ENCODE results near the gene IQSEC2.

Gene IQSEC2

DNA sequence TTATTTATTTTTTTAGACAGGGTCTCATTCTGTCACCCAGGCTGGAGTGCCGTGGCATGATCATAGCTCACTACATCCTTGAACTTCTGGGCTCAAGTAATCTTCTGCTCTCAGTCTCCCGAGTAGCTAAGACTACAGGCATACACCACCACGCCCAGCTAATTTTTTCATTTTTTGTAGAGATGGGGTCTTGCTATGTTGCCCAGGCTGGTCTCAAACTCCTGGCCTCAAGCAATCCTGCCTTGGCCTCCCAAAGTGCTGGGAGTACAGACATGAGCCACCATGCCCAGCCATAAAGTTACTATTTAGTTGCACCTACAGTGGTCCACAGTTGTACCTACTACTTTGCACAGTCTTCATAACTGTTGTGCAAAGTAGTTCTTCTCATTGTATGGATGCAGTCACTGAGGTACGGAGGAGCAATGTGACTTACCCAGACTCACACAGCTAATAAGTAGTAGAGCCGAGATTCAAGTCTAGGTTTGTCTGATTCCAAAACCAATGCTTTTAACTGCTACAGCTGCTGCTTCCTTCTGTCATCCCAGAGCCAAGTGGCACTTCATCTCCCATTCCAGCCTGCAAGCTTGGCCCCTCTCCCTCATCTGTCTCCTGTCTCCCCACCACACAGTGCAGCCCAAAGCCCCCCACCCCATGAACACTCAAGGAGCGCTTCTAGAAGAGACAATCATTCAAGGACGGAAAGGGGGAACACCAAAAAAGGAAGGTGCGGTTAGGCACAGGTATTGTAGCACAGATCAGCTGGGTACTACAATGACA lies 24.0 kb upstream of the IQSEC2 start:
- DNase-seq (ENCODE audit: low read depth in 2 of 3, low spot score in 2 of 3), result no peak

DNA sequence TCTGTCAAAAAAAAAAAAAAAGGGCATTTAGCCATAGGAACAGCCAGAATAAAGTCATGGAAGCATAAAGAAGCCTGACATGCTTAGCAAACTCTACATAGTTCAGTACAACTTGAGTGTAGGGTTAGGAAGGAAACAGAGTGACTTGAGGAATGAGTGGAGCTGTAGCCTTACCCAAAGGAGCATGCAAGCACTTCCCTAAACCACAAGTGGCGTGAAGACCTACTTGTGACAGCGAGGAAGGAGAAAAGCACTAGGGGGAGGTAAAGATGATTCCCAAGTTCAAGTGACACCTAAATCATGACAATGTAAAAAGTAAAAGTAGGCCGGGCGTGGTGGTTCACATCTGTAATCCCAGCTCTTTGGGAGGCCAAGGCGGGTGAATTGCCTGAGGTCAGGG lies 21.8 kb upstream of the IQSEC2 start:
- no peak for DNase-seq (ENCODE audit: low read depth in 2 of 3, low spot score in 2 of 3)

DNA sequence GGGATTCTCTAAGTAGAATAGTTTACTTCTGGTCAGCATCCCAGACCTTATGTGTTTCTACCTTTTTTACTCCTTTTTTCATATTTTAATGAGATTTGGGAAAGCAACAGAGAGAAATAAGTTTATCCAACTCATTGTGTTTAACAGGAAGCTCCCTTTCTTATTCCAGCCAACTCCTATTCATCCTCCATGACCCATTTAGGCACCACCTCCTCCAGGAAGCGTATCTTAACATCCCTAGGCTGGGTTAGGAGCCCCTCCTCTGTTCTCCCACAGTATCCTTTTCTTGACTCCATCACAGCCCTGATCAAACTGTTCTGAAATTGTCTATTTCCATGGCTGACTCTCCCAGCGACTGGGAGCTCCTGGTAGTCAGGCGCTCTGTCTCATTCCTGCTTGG lies 18.8 kb upstream of the IQSEC2 start:
- no peak for DNase-seq (ENCODE audit: low read depth in 2 of 3, low spot score in 2 of 3)

DNA sequence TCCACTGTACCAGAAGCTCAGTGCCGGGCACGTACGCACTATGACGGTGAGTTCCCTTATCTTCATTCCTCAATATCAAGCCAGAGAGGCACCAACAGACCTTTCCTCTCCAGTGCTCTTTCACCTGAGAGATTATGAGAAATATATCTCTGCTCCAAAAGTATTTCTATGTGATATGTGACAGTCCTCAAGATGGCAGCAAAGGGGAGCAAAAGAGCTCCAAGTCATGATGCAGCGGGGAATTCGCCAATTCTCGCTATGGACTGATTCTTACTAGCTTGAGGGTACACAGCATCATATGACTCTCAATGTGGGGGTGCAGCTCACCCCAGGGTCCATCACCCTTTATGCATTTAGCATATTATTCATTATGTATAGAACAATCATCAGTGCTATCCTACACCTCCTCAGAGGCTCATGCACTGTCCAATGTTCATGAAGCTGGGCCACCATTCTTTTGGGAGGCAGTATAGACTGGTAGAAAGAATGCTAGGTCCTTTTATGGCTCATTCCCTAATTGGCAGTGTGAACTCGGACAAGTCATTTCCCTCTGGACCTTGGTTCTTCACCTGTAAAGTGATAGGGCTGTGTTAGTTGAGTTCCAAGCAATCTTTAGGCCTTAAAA lies 12.8 kb upstream of the IQSEC2 start:
- no peak for DNase-seq (ENCODE audit: low read depth in 2 of 3, low spot score in 2 of 3)

DNA sequence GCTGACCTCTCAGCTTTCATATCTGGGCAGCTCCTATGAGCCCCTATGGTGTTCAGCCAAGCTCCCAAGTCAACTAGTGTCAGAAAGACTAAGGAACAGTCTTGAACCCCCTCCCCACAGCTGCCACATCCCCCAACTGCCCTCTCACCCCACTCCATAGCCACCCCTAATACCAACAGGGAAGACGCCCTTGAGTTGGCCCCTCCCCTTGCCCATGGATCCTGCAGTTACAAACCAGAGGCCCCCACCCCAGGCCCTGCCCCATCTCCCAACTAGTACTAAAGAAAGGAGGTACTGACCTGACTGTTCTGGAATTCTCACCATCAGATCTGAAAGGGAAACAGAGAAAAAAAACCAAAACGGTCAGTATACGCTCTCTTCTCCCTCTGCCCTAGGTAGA lies 10.2 kb upstream of the IQSEC2 start:
- no peak for DNase-seq (ENCODE audit: low read depth in 2 of 3, low spot score in 2 of 3)

DNA sequence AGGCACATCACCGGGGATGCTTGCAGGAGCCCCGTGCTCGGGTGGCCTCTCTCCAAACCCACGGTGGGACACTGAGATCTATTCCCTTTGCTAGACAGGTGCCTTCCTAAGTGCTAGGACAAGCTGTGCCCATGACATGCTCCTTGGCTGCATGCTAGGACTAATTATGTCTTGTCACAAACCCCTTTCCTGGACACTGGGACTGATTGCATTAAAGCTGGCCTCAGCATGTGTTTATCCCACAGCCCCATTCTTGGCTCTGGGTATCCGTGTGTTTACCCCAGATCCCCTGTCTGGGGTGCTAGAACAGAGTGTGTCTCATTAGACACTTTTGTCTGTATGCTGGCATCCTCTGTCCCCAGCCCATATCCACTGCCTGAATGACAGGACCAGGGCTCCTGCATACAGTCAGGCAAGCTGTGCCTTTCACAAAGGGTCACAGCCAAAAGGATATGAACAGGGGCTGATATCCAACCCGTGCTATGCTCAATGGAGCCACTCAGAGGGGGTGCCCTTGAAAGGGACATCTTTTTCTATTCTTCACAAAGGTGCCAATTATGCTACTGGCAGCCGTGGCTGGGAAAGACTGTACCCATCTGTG lies 9.2 kb upstream of the IQSEC2 start:
- DNase-seq (ENCODE audit: low read depth in 2 of 3, low spot score in 2 of 3), result no peak

DNA sequence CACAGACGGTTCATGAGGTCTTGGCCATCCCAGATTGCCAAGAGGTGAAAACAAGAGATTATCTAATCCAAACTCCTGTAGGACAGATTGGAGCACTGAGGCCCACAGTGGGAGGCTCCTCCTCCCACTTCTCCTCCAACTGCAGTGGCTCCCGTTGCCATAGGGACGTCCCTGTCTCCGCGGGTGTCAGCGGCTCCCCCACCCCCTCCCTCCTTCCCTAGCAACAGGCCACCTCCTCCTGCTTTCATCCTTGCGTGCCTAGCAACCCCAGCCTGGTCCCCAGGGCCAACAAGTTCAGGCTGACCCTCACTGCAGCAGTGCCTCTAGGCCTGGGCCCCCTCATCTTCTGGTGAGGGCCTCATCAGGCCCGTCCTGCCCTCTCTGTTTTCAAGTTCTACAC lies 6.8 kb upstream of the IQSEC2 start:
- no peak for DNase-seq (ENCODE audit: low read depth in 2 of 3, low spot score in 2 of 3)

DNA sequence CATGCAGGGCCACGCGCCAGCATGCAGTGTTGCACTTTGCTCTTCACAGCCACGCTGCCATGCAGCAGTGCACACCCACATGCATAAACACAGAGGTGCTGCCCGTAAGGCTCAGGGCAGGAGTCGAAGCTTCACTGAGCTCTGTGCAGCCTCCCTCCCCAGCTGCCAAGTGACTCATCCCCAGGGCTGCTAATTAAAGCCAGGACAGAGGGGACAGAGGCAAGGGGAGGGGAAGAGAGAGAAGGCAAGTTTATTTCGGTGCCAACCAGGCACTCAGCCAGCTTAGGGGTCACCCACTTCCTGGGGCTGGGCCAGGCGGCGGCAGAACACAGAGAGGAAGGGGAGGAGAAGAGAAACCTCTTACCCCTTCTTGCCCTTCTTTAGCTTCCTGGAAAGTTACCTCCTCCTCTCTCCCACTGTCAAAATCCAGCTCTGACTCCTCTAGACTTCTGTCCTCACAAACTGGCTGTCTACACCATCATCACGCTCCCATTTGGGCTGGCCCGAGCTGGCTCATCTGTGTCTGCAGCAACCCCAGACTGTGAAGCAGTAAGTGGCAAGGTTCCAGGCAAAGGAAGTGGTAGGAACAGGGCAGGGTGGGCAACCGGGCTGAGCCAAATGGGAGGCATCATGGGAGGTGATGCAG lies 6.2 kb upstream of the IQSEC2 start:
- DNase-seq (ENCODE audit: low read depth in 2 of 3, low spot score in 2 of 3), result no peak

DNA sequence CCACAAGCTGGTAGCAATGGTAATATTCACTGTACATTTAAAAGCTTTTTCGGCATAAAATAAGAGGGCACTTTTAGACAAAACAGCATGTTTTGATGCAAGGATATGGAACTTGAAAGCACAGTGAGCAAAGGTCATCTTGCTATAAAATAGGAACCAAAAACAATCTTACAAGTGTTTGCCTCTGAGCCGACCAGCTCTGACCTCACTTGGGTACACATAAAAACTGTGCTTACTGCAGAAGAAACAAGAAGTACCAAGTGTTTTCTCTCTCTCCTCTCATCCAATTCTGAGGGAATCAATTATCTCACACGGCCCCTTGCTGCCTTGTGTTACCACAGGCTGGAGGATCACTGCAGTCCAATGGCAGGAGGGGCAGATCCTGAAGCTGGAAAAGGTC lies 4.8 kb upstream of the IQSEC2 start:
- DNase-seq (ENCODE audit: low read depth in 2 of 3, low spot score in 2 of 3), result no peak

DNA sequence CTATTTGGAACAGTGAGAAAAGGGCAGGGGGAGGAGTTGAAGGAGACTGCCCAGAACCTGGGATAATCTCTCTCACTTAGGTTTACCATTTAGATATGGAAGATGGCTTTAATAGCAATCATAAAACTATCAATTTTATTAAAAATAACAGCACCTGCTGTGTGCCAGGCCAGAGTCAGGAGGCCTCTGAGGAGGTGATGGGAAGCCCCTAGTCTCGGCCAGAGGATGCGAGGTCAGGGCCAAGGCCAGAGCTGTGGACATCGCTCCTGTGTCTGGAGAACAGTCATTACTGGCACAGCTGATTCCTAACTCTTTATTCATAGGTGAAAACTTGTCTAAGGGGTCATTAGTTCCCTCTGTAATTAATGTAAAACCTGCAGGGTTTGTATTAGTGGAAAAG lies 4.2 kb upstream of the IQSEC2 start:
- no peak for DNase-seq (ENCODE audit: low read depth in 2 of 3, low spot score in 2 of 3)

DNA sequence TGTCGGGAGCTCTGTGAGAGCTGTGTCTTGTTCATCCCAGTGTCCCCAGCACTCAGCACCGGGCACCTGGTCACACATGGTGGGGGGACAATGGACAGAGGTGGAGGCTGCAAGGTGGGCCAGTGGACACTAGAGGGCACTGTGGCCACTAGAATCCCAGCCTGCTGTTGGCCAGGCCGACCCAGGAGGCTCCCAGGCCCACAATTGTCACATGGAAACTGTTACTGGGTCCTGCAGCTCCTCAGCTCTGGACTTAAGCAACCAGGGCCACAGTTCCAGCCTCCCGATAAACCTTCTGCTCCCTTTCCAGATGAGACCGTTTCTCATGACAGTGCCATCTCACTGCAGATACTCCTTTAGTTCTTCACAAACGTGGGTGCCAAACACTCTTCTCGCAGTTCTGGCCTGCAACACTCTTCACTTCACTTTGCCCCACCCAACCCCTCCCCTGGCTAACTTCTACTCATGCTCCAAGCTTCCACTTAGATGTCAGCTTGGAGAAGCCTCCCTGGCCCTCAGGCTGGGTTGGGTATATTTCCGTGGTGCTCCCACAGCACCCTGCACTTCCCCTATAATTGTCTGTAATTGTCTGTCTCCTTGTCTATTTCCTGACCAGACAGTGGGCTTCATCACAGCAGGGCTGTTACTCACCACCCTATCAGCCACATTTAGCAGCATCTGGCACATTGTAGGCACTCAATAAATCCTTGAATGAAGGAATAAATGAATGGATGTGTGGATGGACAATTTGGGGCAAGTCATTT lies 3.5 kb upstream of the IQSEC2 start:
- peak in 2 of 3 experiments; percentile 10 to 51 for DNase-seq (ENCODE audit: low read depth in 2 of 3, low spot score in 2 of 3)

DNA sequence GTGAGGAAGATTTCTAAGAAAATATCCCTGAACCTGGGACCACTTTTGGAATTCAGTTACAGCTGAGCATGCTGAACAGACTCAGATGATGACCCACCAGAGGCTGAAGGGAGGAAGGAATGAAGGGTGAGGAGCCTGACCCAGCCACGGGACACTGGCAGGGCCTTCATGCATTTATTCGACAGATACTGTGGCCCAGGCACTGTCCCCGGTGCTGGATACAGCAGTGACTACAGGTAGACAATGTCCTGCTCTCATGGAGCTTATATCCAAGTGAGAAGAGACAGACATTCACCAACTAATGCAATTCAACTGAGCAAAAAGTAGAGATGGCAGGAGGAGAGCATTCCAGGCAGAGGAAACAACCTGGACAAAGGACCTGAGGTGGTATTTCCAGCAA lies 2.2 kb upstream of the IQSEC2 start:
- no peak for DNase-seq (ENCODE audit: low read depth in 2 of 3, low spot score in 2 of 3)

DNA sequence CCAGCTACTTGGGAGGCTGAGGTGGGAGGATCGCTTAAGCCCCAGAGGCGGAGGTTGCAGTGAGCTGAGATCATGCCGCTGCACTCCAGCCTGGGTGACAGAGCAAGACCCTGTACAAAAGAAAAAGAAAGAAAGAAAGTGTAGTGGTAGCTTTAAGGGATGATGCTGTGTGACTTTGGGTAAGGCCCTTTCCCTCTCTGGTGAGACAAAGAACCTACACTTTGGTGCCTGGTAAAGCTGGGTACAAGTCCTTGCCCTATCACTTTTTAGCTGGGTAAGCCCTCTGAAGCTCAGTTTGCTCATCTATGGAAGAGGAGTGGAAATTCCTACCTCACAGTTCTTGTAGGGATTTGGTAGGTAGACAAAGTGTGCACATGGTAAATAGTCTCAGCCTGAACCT lies 1.7 kb upstream of the IQSEC2 start:
- no peak for DNase-seq (ENCODE audit: low read depth in 2 of 3, low spot score in 2 of 3)

DNA sequence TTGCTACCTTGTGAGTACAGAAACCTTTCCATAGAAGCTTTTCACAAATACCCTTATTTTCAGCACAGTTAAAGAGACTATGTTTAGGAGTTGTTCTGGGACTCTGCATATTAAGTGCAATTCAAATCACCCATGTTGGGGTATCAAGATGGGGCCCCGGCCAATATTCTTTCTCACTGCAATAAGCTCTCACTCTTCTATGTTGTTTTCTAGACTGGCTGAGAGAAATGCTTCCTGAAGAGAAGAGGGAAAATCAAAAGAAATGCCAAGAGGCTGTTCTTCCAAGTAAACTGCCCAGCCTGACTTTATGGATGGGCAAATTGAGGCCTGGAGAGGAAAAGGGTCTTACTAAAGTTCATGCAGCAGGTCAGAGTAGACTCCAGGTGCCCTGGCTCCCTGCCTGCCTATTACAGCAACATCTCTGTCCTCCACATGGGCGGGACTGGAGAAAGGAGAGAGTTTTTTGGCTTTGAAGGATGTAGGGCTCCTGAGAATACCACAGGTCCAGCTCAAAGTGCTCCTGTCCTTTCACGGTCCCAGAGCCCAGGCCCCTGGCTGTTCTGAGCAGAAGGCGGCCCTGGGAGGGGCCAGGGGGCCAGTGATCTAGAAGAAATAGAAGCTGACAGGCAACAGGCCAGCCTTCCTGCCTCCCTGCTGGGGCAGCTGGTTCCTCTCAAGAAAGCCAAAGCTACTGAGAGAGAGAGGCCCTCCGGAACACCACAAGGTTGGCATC lies 745 bp upstream of the IQSEC2 start:
- DNase-seq (ENCODE audit: low read depth in 2 of 3, low spot score in 2 of 3), result no peak

DNA sequence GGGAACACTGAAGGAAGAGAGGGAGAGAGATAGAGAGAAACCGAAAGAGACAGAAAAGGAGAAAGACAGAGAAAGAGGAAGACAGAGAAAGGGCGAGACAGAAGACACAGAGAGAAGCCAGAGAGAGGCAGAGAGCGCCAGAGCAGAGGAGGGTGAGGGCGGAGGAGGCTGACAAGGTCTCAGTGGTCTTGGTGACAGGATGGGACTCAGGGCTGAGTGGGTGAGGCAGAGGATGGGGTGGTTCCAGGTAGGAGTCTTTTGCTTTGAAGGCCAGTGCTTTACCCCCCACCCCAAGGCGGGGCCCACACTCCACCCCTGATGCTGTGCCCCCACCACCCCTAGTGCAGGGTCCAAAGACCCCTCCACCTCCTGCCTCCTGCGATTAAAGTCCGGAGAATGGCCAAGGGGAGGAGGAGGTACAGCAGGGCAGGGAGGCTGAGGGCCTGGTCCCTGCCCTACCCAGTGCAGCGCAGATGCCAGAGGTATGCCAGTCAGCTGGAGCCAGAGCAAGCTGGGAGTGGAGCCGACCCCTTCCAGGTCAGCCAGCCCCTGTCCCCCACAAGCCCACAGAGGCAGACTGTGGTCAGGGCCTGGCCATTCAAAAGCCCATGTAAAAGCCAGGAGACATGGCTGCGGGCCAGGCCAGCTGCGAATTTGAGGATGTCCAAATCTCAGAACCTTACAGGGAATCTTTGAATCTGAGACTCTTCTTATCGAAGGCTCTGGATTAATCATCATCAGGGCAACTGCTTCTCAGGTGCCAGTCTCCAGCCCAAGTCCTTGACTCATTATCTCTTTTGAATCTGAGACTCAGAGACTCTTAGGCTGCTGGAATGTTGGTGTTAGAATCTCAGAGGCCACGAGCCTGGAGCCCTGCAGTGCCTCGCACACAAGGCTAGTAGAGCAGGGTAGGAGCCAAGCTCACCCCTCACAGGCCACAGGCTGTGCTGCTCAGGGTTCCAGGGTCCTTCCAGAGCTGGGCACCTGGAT lies 758 bp downstream of the IQSEC2 start:
- no peak for DNase-seq (ENCODE audit: low read depth in 2 of 3, low spot score in 2 of 3)

DNA sequence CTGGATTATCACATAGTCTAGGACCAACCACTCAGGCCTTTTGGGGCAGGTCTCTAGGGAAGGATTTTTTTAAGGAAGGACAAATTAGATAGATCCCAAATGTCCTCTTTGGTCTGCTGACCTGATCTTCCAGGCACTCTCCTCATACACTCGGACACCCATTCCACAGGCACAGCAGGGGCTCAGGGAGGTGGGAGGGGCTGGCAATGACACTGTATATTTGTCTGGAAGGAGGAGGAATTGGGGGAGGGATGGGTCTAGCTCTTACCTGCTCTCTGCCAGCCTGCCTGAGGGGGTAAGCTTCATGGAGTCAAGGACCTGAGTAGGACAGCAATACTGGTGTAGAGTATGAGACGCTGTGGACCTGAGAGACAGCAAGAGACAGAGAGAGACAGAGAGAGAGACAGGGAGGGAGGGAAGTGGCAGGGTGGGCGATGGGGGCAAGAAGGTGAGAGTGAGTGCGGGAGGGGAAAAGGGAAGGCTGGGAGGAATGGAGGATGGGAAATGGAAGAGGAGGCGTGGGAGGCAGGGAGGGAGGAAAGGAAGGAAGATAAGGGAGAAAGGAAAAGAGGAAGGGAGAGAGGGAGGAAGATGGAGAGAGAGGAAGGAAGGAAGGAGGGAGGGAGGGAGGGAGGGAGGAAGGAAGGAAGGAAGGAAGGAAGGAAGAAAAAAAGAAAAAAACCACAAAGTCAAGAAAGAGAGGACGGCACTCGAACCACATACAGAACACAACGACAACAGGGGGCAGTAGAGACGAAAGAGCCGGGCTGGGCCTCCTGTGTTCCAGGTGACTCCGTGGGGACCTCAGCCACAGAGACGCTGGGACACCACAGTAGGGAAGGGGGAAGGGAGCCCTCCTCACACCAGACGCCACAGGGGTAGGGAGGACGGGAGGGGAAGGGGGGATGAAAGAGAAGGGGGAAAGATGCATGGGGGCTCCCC lies 1.8 kb downstream of the IQSEC2 start:
- DNase-seq (ENCODE audit: low read depth in 2 of 3, low spot score in 2 of 3), result no peak

DNA sequence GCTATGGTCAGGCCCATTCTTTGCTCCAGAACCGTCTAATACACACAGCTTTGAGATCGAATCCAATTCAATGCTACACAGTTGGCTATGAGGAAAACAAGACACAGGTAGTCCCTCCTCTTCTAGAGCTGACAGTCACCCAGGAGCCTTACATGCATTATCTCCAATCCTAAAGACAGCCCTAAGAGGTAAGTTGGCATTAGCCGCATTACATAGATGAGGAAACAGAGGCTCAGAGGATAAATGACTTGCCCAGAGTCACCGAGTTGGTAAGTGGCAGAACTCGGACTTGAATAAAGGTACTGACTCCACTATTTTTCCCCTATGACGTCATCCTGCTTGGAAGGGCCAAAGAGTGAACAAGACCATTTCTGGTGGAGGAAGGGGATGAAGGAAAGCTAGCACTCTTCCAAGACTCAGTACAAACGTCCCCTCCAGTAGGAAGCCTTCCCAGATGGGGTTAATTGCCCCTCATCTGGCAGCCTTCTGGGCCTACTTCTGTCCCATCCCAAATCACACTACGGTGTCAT lies 8.5 kb downstream of the IQSEC2 start:
- DNase-seq (ENCODE audit: low read depth in 2 of 3, low spot score in 2 of 3), result no peak

DNA sequence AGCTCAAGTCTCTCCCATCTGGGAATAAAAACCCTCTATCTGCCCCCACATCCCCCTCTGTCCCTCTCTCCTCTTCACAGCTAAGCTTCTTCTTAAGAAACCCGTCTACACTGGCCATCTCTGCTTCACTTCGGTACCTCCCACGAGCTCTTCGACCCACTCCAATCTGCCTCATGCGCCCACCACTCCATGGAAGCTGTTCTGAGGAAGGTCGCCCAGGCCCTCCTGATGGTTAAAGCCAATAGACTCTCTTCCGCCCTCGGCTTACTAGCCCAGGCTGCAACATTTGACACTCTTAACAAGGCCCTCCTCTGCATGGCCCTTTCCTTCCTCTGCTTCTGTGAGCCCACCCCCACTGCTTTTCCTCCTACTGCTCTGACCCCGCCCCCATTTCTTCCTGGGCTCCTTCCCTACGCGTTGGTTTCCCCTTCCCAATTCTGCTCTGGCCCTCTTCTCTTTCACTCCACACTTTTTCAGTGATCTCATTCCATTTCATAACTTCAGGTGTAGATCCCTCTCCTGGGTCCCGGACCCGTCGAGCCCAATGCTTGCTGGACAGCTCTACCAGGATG lies 11.8 kb downstream of the IQSEC2 start:
- no peak for DNase-seq (ENCODE audit: low read depth in 2 of 3, low spot score in 2 of 3)

Measured in activated CD8-positive, alpha-beta memory T cell treated with anti-CD3 and anti-CD28 coated beads for 48 hours (primary cell).